Measurements from ENCODE around the gene APOO. TPM values are rescaled to one million over a fixed set of nuclear protein-coding genes. Genes with fewer than 3 reads are reported as not detected.

The APOO gene
- 42.5 and 48.6 TPM in 2 replicates for polyA plus RNA-seq (2013)

DNA sequence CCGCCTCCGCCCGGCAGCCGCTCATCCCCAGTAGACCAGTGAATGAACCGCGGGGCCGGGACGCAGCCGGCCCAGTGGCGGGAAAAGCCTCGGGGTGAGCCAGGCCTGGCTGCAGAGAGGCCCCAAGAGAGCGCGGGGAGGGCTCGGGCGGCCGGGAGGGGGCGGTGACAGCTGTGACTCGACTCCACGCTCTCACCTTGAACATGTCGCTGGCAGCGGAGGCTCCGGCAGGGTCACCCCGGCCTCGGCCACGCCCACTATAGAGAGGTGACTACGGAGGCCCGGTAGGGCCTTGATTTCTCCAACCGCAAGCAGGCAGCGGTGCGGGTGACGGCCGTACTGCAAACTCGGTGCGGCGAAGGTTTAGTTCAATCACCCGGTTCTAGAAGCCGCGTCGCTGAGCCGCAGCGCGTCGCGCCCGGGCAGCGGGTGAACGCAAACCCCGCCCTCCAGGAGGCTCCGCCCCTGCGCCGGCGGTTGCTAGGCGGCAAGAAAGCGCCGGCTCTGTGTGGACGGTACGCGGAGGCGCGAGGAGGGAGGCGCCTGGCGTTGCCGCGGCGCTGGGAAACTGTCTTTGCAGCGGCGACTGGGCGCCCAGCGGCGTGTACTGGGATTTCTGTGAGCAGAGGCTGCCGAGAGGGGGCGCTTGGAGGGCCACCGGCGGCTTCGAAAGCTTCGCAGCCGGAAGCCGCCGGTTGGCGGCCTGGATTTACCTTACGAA is at the start of gene APOO, which contains the start of gene CXorf58:
APOO (minus strand) TSS at position 441 of the 721 bp plus-strand sequence; CDS start at position 205, 236 bp downstream.
CXorf58 (plus strand) TSS at position 509 of the 721 bp plus-strand sequence. CDS start 2,297 bp downstream, outside the sequence.
- DNase-seq, result peak; percentile 91 to 92
- Histone ChIP-seq H3K9me3 (ENCODE audit: insufficient read depth, low read depth, low read length) (no peaks in the 10 kb centered on the region), H3K4me3 (ENCODE audit: low read depth, low read length) (peak within 1 kb of the TSS; percentile 78)

GRCh38 chrX:23954396-23954795 is 46.7 kb upstream of the APOO start:
- no peak overlapping the region for H2BK5ac ChIP-seq (ENCODE audit: low read depth, low read length, poor library complexity)
- no peak overlapping the region for H3K14ac ChIP-seq (ENCODE audit: low read length)
- no peak overlapping the region for H3K4me3 ChIP-seq (ENCODE audit: low read depth, low read length)
- DNase-seq, result peak; percentile 84 to 95
- H3K4me2 ChIP-seq (ENCODE audit: low read length), result no peak overlapping the region
- H2AFZ ChIP-seq (ENCODE audit: insufficient read depth, low read length, poor library complexity), result no peak overlapping the region
- H3K9me3 ChIP-seq (ENCODE audit: insufficient read depth, low read depth, low read length), result no peaks in the 10 kb centered on the region
- H3K23ac ChIP-seq (ENCODE audit: low read length), result no peak overlapping the region
- H2BK120ac ChIP-seq (ENCODE audit: insufficient read depth, low read length, poor library complexity), result no peak overlapping the region
- H4K8ac ChIP-seq (ENCODE audit: low read depth, low read length), result no peak overlapping the region
- H3K27ac ChIP-seq (ENCODE audit: low read depth, low read length), result no peak overlapping the region
- no peak overlapping the region for H3K18ac ChIP-seq (ENCODE audit: low read length)
- H3K79me2 ChIP-seq (ENCODE audit: control insufficient read depth, insufficient read depth, low read length, poor library complexity), result no peaks in the 10 kb centered on the region
- no peak overlapping the region for H4K91ac ChIP-seq (ENCODE audit: low read depth, low read length)
- H3K4ac ChIP-seq (ENCODE audit: low read depth, low read length), result no peak overlapping the region
- peaks cover 0 to 2% of the 10 kb centered on the region in 2 experiments for H3K4me1 ChIP-seq (ENCODE audit: control insufficient read depth in 1 of 2, insufficient read depth in 2 of 2, low read length in 2 of 2)
- H3K79me1 ChIP-seq (ENCODE audit: low read length), result no peaks in the 10 kb centered on the region
- no peak overlapping the region for H2BK12ac ChIP-seq (ENCODE audit: low read length)
- no peak overlapping the region for H2AK5ac ChIP-seq (ENCODE audit: low read length)
- H3K9ac ChIP-seq (ENCODE audit: low read length), result no peak overlapping the region
- no peaks in the 10 kb centered on the region for H3K27me3 ChIP-seq (ENCODE audit: insufficient read depth, low read length)
- H3K36me3 ChIP-seq (ENCODE audit: control insufficient read depth in 1 of 2, insufficient read depth in 2 of 2, low read length in 2 of 2), result no peaks in the 10 kb centered on the region
- no peak overlapping the region for H4K12ac ChIP-seq (ENCODE audit: low read depth, low read length)
- no CpG with 5 or more reads among the region's 4 CpGs for WGBS (ENCODE audit: extremely low coverage, insufficient coverage, insufficient read length)

More for the DNA sequence above, at the start of gene APOO, which contains the start of gene CXorf58:
- Histone ChIP-seq H3K4me2 (ENCODE audit: low read length) (peak within 1 kb of the TSS; percentile 67), H2AFZ (ENCODE audit: insufficient read depth, low read length, poor library complexity) (peak within 1 kb of the TSS; percentile 90), H3K27me3 (ENCODE audit: insufficient read depth, low read length) (no peaks in the 10 kb centered on the region), H3K18ac (ENCODE audit: low read length) (no peak within 1 kb of the TSS), H3K79me2 (ENCODE audit: control insufficient read depth, insufficient read depth, low read length, poor library complexity) (no peaks in the 10 kb centered on the region), H2BK5ac (ENCODE audit: low read depth, low read length, poor library complexity) (peak within 1 kb of the TSS; percentile 19), H4K8ac (ENCODE audit: low read depth, low read length) (peak within 1 kb of the TSS; percentile 65), H3K36me3 (ENCODE audit: control insufficient read depth in 1 of 2, insufficient read depth in 2 of 2, low read length in 2 of 2) (no peaks in the 10 kb centered on the region), H3K14ac (ENCODE audit: low read length) (no peak within 1 kb of the TSS), H3K9ac (ENCODE audit: low read length) (peak within 1 kb of the TSS; percentile 70), H2BK120ac (ENCODE audit: insufficient read depth, low read length, poor library complexity) (peak within 1 kb of the TSS; percentile 13), H3K4me1 (ENCODE audit: control insufficient read depth in 1 of 2, insufficient read depth in 2 of 2, low read length in 2 of 2) (no peaks in the 10 kb centered on the region), H2BK12ac (ENCODE audit: low read length) (peak within 1 kb of the TSS; percentile 58), H3K79me1 (ENCODE audit: low read length) (peaks cover 2% of the 10 kb centered on the region), H3K4ac (ENCODE audit: low read depth, low read length) (peak within 1 kb of the TSS; percentile 6), H4K91ac (ENCODE audit: low read depth, low read length) (peak within 1 kb of the TSS; percentile 28), H2AK5ac (ENCODE audit: low read length) (no peak within 1 kb of the TSS), H3K27ac (ENCODE audit: low read depth, low read length) (peak within 1 kb of the TSS; percentile 83), H3K23ac (ENCODE audit: low read length) (no peak within 1 kb of the TSS), H4K12ac (ENCODE audit: low read depth, low read length) (peak within 1 kb of the TSS; percentile 75)
- no CpG with 5 or more reads among the region's 81 CpGs for WGBS (ENCODE audit: extremely low coverage, insufficient coverage, insufficient read length)

- no peak for DNase-seq
- Histone ChIP-seq H3K23ac (ENCODE audit: low read length) (no peak overlapping the region), H4K12ac (ENCODE audit: low read depth, low read length) (no peak overlapping the region), H2BK5ac (ENCODE audit: low read depth, low read length, poor library complexity) (no peak overlapping the region), H3K14ac (ENCODE audit: low read length) (no peak overlapping the region), H3K79me2 (ENCODE audit: control insufficient read depth, insufficient read depth, low read length, poor library complexity) (no peaks in the 10 kb centered on the region), H3K79me1 (ENCODE audit: low read length) (no peaks in the 10 kb centered on the region), H3K4me3 (ENCODE audit: low read depth, low read length) (no peak overlapping the region), H3K4ac (ENCODE audit: low read depth, low read length) (no peak overlapping the region), H4K91ac (ENCODE audit: low read depth, low read length) (no peak overlapping the region), H3K4me2 (ENCODE audit: low read length) (no peak overlapping the region), H3K36me3 (ENCODE audit: control insufficient read depth in 1 of 2, insufficient read depth in 2 of 2, low read length in 2 of 2) (no peaks in the 10 kb centered on the region), H3K27me3 (ENCODE audit: insufficient read depth, low read length) (no peaks in the 10 kb centered on the region), H3K9me3 (ENCODE audit: insufficient read depth, low read depth, low read length) (no peaks in the 10 kb centered on the region), H3K4me1 (ENCODE audit: control insufficient read depth in 1 of 2, insufficient read depth in 2 of 2, low read length in 2 of 2) (peaks cover 0 to 2% of the 10 kb centered on the region in 2 experiments), H2AK5ac (ENCODE audit: low read length) (no peak overlapping the region), H4K8ac (ENCODE audit: low read depth, low read length) (no peak overlapping the region), H2BK12ac (ENCODE audit: low read length) (no peak overlapping the region), H2AFZ (ENCODE audit: insufficient read depth, low read length, poor library complexity) (no peak overlapping the region), H3K18ac (ENCODE audit: low read length) (no peak overlapping the region), H3K9ac (ENCODE audit: low read length) (no peak overlapping the region), H3K27ac (ENCODE audit: low read depth, low read length) (no peak overlapping the region), H2BK120ac (ENCODE audit: insufficient read depth, low read length, poor library complexity) (no peak overlapping the region)
- no CpG with 5 or more reads among the region's 11 CpGs for WGBS (ENCODE audit: extremely low coverage, insufficient coverage, insufficient read length)
Observed at GRCh38 chrX:23953908-23954269, 46.2 kb upstream of the APOO start.

DNA sequence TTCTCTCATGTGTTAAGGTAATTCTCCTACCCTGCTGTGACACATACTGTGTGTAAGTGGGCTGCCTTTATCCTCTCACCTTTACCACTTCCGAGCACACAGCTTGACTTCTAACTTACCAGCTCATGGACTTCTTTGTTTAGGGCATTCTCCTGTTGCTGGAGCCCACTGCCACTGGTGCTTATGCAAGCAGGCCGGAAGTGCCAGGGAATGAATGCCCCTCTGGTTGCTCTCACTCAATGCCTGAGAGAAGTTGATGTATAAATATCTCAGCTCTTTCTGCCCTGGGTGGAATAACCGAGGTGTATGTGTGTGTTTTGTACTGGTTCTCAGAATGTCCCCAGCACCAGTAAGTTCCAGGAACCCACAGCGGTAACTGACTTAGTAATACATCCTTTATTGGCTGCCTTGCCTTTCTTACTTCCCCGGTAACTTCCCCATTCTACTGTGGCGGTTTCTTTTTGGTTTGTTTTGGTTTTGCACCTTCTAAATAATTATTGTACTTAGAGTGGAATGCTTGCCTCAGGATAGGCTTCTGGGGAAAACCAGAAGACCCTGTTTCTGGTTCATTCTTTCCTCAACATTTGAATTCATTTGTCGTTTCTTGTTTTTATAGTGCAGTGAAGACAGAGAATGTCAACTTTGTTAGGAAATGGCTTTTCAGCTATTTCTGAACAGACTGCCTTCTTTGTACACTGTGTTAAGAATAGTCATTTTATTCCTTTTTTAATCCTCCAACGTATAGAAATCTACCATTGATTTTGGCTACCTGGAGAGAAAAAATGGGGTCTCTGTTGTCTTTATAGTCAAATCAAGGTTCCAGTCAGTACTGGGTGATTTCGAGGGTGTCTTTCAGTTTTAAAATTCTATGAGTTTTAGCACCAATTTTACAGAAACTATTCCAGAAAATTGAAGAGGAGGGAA is 45.5 kb upstream of the APOO start:
- no peak overlapping the region for H3K18ac ChIP-seq (ENCODE audit: low read length)
- H3K79me2 ChIP-seq (ENCODE audit: control insufficient read depth, insufficient read depth, low read length, poor library complexity), result no peaks in the 10 kb centered on the region
- no peak overlapping the region for H2BK5ac ChIP-seq (ENCODE audit: low read depth, low read length, poor library complexity)
- H3K36me3 ChIP-seq (ENCODE audit: control insufficient read depth in 1 of 2, insufficient read depth in 2 of 2, low read length in 2 of 2), result no peaks in the 10 kb centered on the region
- no peak overlapping the region for H3K27ac ChIP-seq (ENCODE audit: low read depth, low read length)
- H4K12ac ChIP-seq (ENCODE audit: low read depth, low read length), result no peak overlapping the region
- no peaks in the 10 kb centered on the region for H3K79me1 ChIP-seq (ENCODE audit: low read length)
- H3K23ac ChIP-seq (ENCODE audit: low read length), result no peak overlapping the region
- H3K27me3 ChIP-seq (ENCODE audit: insufficient read depth, low read length), result no peaks in the 10 kb centered on the region
- no peak overlapping the region for H4K91ac ChIP-seq (ENCODE audit: low read depth, low read length)
- no peak overlapping the region for H3K14ac ChIP-seq (ENCODE audit: low read length)
- no peak overlapping the region for H2AK5ac ChIP-seq (ENCODE audit: low read length)
- no peak overlapping the region for H2BK12ac ChIP-seq (ENCODE audit: low read length)
- no peak overlapping the region for H3K4ac ChIP-seq (ENCODE audit: low read depth, low read length)
- H3K4me1 ChIP-seq (ENCODE audit: control insufficient read depth in 1 of 2, insufficient read depth in 2 of 2, low read length in 2 of 2), result peaks cover 0 to 2% of the 10 kb centered on the region in 2 experiments
- WGBS (ENCODE audit: extremely low coverage, insufficient coverage, insufficient read length), result no CpG with 5 or more reads among the region's 9 CpGs
- H3K9ac ChIP-seq (ENCODE audit: low read length), result no peak overlapping the region
- H2BK120ac ChIP-seq (ENCODE audit: insufficient read depth, low read length, poor library complexity), result no peak overlapping the region
- no peak overlapping the region for H4K8ac ChIP-seq (ENCODE audit: low read depth, low read length)
- H3K4me3 ChIP-seq (ENCODE audit: low read depth, low read length), result no peak overlapping the region
- H3K9me3 ChIP-seq (ENCODE audit: insufficient read depth, low read depth, low read length), result no peaks in the 10 kb centered on the region
- no peak overlapping the region for H2AFZ ChIP-seq (ENCODE audit: insufficient read depth, low read length, poor library complexity)
- peak overlapping the region; percentile 45 for H3K4me2 ChIP-seq (ENCODE audit: low read length)
- DNase-seq, result peak in 1 of 2 donors; percentile 60
